Stimulated activated naive CD4-positive, alpha-beta T cell (primary cell): ENCODE results near the gene AGAP5.
A peak's percentile ranks its signal among the peaks of the same experiment; 100 is the strongest.

ENCODE experiments used
- DNase-seq, 6 experiments: peaks; one replicate each; lab custom pipeline; 2025; lab: John Stamatoyannopoulos, UW

AGAP5 gene

GRCh38 chr10:73653701-73654100 lies 44.2 kb downstream of the AGAP5 start:
- DNase-seq: no peak

GRCh38 chr10:73653195-73653594 lies 44.7 kb downstream of the AGAP5 start:
- no peak for DNase-seq

GRCh38 chr10:73650537-73651331 lies 47.2 kb downstream of the AGAP5 start:
- DNase-seq: no peak

- DNase-seq: no peak
Observed at GRCh38 chr10:73649876-73650536, 47.9 kb downstream of the AGAP5 start.

- DNase-seq: no peak
Observed at GRCh38 chr10:73648975-73649829, 48.7 kb downstream of the AGAP5 start.

GRCh38 chr10:73647875-73648651 lies 49.8 kb downstream of the AGAP5 start:
- no peak for DNase-seq

GRCh38 chr10:73647211-73647874 lies 50.6 kb downstream of the AGAP5 start:
- DNase-seq: peak in 3 of 6 experiments; percentile 6 to 12 (median 8)

GRCh38 chr10:73646598-73647041 lies 51.3 kb downstream of the AGAP5 start:
- DNase-seq: no peak

GRCh38 chr10:73645251-73645650 lies 52.7 kb downstream of the AGAP5 start:
- no peak for DNase-seq

- no peak for DNase-seq
Observed at GRCh38 chr10:73644767-73645166, 53.1 kb downstream of the AGAP5 start.

- peak; percentile 12 to 68 (median 27) for DNase-seq
Observed at GRCh38 chr10:73644015-73644743, 53.7 kb downstream of the AGAP5 start.

GRCh38 chr10:73643362-73643761 lies 54.5 kb downstream of the AGAP5 start:
- DNase-seq: no peak

- no peak for DNase-seq
Observed at GRCh38 chr10:73641328-73642060, 56.4 kb downstream of the AGAP5 start, which contains the start of gene MYOZ1. Gene MYOZ1, minus strand, starts transcription at chr10:73641474. Its CDS starts 1,457 bp downstream, at chr10:73640017.

GRCh38 chr10:73639286-73639685 lies 58.6 kb downstream of the AGAP5 start:
- no peak for DNase-seq

GRCh38 chr10:73635781-73636180 lies 62.1 kb downstream of the AGAP5 start:
- DNase-seq: no peak

GRCh38 chr10:73634421-73634820 lies 63.5 kb downstream of the AGAP5 start:
- DNase-seq: no peak

GRCh38 chr10:73629165-73629564 lies 68.7 kb downstream of the AGAP5 start:
- no peak for DNase-seq

- DNase-seq: no peak
Observed at GRCh38 chr10:73628405-73628804, 69.5 kb downstream of the AGAP5 start.

GRCh38 chr10:73627300-73627699 lies 70.6 kb downstream of the AGAP5 start:
- no peak for DNase-seq
